Measurements from ENCODE around the gene NFIC.

DNA sequence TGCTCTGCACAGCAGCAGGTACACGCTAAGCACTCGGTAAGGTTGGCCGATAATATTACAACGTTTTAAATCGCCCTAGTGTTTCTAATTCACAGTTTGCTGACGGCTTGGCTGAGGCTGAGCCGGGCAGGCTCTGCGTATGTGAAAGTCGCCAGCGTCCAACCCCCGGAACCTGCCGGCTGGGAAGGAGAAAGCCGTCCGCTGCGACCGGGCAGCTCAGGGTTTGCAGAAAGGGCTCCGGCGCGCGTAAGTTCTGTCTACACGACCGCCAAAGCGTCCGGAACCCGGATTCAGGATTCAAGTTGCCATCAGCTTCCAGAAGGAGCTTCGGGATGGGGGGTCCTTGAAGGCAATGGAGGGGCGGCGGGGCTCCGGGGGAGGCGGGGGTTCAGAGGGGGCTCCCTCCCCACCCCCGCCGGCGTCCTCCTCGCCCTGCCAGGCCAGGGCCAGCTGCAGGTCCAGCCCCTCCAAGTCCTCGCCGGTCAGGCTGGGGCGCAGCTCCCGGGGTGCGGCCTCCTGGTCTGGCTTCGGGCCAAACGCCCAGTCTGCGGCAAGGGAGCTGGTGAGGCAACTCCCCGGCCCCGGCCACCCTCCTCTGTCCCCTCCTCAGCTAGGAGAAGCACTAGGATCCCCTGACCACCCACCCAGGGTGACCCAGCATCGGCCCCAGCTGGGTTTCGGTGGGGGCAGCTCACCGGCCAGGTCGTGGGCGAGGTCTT is 116.3 kb downstream of the NFIC start:
- TF ChIP-seq, protein P1, sequence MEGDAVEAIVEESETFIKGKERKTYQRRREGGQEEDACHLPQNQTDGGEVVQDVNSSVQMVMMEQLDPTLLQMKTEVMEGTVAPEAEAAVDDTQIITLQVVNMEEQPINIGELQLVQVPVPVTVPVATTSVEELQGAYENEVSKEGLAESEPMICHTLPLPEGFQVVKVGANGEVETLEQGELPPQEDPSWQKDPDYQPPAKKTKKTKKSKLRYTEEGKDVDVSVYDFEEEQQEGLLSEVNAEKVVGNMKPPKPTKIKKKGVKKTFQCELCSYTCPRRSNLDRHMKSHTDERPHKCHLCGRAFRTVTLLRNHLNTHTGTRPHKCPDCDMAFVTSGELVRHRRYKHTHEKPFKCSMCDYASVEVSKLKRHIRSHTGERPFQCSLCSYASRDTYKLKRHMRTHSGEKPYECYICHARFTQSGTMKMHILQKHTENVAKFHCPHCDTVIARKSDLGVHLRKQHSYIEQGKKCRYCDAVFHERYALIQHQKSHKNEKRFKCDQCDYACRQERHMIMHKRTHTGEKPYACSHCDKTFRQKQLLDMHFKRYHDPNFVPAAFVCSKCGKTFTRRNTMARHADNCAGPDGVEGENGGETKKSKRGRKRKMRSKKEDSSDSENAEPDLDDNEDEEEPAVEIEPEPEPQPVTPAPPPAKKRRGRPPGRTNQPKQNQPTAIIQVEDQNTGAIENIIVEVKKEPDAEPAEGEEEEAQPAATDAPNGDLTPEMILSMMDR (IDR thresholded peaks at IDR 0.05; ENCODE audit: poor library complexity, severe bottlenecking), result no peak
- TF ChIP-seq, protein P2, sequence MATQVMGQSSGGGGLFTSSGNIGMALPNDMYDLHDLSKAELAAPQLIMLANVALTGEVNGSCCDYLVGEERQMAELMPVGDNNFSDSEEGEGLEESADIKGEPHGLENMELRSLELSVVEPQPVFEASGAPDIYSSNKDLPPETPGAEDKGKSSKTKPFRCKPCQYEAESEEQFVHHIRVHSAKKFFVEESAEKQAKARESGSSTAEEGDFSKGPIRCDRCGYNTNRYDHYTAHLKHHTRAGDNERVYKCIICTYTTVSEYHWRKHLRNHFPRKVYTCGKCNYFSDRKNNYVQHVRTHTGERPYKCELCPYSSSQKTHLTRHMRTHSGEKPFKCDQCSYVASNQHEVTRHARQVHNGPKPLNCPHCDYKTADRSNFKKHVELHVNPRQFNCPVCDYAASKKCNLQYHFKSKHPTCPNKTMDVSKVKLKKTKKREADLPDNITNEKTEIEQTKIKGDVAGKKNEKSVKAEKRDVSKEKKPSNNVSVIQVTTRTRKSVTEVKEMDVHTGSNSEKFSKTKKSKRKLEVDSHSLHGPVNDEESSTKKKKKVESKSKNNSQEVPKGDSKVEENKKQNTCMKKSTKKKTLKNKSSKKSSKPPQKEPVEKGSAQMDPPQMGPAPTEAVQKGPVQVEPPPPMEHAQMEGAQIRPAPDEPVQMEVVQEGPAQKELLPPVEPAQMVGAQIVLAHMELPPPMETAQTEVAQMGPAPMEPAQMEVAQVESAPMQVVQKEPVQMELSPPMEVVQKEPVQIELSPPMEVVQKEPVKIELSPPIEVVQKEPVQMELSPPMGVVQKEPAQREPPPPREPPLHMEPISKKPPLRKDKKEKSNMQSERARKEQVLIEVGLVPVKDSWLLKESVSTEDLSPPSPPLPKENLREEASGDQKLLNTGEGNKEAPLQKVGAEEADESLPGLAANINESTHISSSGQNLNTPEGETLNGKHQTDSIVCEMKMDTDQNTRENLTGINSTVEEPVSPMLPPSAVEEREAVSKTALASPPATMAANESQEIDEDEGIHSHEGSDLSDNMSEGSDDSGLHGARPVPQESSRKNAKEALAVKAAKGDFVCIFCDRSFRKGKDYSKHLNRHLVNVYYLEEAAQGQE (IDR thresholded peaks at IDR 0.05; ENCODE audit: borderline replicate concordance), result no peak
- TF ChIP-seq EP300 (conservative IDR thresholded peaks at IDR 0.05; ENCODE audit: poor library complexity, severe bottlenecking) (no peak), RAD21 (conservative IDR thresholded peaks at IDR 0.05) (no peak), POLR2AphosphoS5 (IDR thresholded peaks at IDR 0.05) (no peak), EZH2 (IDR thresholded peaks at IDR 0.05; ENCODE audit: borderline replicate concordance, insufficient read depth, low read length, poor library complexity, severe bottlenecking) (no peak)
